Gastroesophageal sphincter (tissue), 4 donors: ENCODE results near the gene SLC23A2. TPM values are rescaled to one million over a fixed set of nuclear protein-coding genes. Genes with fewer than 3 reads are reported as not detected.

ENCODE experiments used
- ATAC-seq: fragments of 150-250 bp; one replicate; pipeline ENCODE4 v1.9.1; 2016; ENCODE audit warnings: mild to moderate bottlenecking, moderate library complexity
- H3K27ac ChIP-seq, 4 donors: fragments of 200-600 bp; sonication (generic) in 3 of 4; 1 replicate in 3 of 4; 2 replicates in 1 of 4; pipeline ENCODE4 v1.5.1; 2016 to 2019
- H3K27me3 ChIP-seq: fragments of 200-600 bp; sonication (generic); one replicate; pipeline ENCODE4 v1.5.1; 2019
- H3K36me3 ChIP-seq, 2 donors: fragments of 200-600 bp; sonication (generic); one replicate each; pipeline ENCODE4 v1.5.1; 2019; ENCODE audit warnings: control low read depth in 1 of 2
- H3K4me1 ChIP-seq, 3 donors: fragments of 200-600 bp; sonication (generic); 1 replicate in 2 of 3; 2 replicates in 1 of 3; pipeline ENCODE4 v1.5.1; 2016 to 2019; ENCODE audit warnings: control low read depth in 2 of 3
- H3K4me3 ChIP-seq, 2 donors: fragments of 200-600 bp; sonication (generic); one replicate each; pipeline ENCODE4 v1.5.1; 2019; ENCODE audit warnings: mild to moderate bottlenecking in 1 of 2, moderate library complexity in 1 of 2
- H3K9me3 ChIP-seq, 3 donors: fragments of 200-600 bp; sonication (generic); one replicate each; pipeline ENCODE4 v1.5.1; 2017 to 2019; ENCODE audit warnings: control low read depth in 2 of 3
- EP300 ChIP-seq: sonication (generic); formaldehyde crosslinking; IDR thresholded peaks from one replicate; pipeline ENCODE4 v1.6.1; 2017; ENCODE audit warnings: antibody characterized with exemption, mild to moderate bottlenecking
- POLR2A ChIP-seq, 2 donors: fragments of 450-650 bp; IDR thresholded peaks; one replicate each; pipeline ENCODE4 v1.6.1; 2017; ENCODE audit warnings: antibody characterized with exemption in 2 of 2, mild to moderate bottlenecking in 2 of 2, moderate library complexity in 1 of 2
- POLR2AphosphoS5 ChIP-seq: sonication (generic); formaldehyde crosslinking; IDR thresholded peaks from one replicate; pipeline ENCODE4 v1.6.1; 2017; ENCODE audit warnings: antibody characterized with exemption
- WGBS, 2 donors: methylation state at CpG; one replicate each; pipeline ENCODE4 v1.1.5; 2018; ENCODE audit warnings: low coverage in 1 of 2; 5-methylcytosine and 5-hydroxymethylcytosine counted together
- total RNA-seq, 4 donors: library from RNA; depleted of rRNA; stranded (reverse); fragments of >200 nt; gene quantifications; one replicate each; pipeline ENCODE4 v1.1.0, GENCODE V29; 2016
- TF ChIP-seq, protein P1 (sequence below), 4 experiments: fragments of 200-600 bp in 2 of 4; fragments of 450-650 bp in 2 of 4; sonication (generic) in 1 of 4; IDR thresholded peaks; one replicate each; pipeline ENCODE4 v1.5.1; 2017 to 2019; ENCODE audit warnings: antibody characterized with exemption in 4 of 4, mild to moderate bottlenecking in 2 of 4, moderate library complexity in 2 of 4

SLC23A2 gene
- total RNA-seq, 4 donors from 2014 or later, result 11.5 to 19.1 (median 15.1) TPM

DNA sequence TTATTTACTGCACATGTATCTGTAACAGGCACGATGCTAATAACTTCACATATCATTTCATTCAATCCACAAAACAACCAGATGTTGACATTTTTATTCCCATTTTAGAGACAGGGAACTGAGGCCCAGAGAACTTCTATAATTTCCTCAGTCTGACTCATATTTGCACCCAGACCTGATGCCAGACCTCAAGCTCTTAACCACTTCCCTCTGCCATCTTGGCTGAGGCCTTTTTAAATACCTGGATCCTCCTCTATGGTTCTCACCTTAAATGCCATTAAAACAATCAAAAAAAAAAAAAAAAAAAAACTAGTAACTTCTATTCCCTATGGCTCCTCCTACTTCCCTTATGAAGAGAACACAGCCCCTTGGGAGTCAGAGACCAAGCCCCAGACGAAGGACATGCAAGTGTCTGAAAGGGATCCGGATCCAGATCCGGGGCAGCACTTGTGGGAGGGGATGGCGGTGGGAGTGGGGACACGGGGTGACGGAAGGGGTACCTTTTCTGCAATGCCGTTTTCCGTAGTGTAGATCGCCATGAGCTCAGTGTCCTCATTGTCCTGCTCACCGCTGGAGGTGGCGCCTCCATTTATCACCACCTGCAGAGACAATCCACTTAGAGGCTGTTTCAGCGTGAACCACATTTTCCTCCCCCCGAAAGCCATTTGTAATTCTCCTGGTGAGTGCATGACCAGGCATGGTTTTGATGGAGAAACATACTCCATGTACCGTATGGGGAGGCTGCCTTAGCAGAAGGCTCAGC, 88.7 kb downstream of the SLC23A2 start:
- Histone ChIP-seq H3K4me3 (no peak overlapping the region), H3K27me3 (no peaks in the 10 kb centered on the region), H3K36me3 (peaks cover 0 to 23% of the 10 kb centered on the region in 2 donors), H3K27ac (no peak overlapping the region), H3K4me1 (peaks cover 0 to 10% (median 0%) of the 10 kb centered on the region in 3 donors), H3K9me3 (no peaks in the 10 kb centered on the region)
- no peak for ATAC-seq
- WGBS, 2 donors, result 93 to 100% methylated on average over 7 to 8 of the region's 15 CpGs
- TF ChIP-seq, protein P1, sequence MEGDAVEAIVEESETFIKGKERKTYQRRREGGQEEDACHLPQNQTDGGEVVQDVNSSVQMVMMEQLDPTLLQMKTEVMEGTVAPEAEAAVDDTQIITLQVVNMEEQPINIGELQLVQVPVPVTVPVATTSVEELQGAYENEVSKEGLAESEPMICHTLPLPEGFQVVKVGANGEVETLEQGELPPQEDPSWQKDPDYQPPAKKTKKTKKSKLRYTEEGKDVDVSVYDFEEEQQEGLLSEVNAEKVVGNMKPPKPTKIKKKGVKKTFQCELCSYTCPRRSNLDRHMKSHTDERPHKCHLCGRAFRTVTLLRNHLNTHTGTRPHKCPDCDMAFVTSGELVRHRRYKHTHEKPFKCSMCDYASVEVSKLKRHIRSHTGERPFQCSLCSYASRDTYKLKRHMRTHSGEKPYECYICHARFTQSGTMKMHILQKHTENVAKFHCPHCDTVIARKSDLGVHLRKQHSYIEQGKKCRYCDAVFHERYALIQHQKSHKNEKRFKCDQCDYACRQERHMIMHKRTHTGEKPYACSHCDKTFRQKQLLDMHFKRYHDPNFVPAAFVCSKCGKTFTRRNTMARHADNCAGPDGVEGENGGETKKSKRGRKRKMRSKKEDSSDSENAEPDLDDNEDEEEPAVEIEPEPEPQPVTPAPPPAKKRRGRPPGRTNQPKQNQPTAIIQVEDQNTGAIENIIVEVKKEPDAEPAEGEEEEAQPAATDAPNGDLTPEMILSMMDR (IDR thresholded peaks at IDR 0.05), result no peak

DNA sequence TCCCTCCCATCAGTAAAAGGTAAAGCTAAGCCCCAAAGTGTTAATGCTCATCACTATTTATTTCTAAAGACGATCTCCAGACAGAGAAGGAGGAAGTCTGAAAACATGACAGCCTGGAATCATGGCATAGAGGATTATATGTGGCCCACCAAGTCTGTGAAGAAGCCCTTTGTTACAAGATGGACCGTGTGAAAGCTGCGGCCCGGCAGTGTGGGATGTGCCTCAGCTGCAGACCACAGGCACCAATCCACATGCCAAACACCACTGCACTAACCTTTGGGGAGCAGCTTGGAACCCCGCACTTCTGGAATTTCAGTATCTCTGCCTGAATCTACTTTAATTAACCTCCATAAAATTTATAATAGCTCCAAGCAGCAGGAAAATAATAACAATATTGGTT, 90.4 kb downstream of the SLC23A2 start:
- TF ChIP-seq POLR2A (IDR thresholded peaks at IDR 0.05) (no peak), EP300 (no peak), POLR2AphosphoS5 (no peak)
- TF ChIP-seq, protein P1 (IDR thresholded peaks at IDR 0.05), result no peak

GRCh38 chr20:4905613-4906012, 95.7 kb downstream of the SLC23A2 start:
- no peak for ATAC-seq
- H3K36me3 ChIP-seq, result peaks cover 0 to 24% of the 10 kb centered on the region in 2 donors
- 66 to 71% methylated on average over 4 of the region's 4 CpGs for WGBS, 2 donors
- TF ChIP-seq POLR2AphosphoS5 (no peak), POLR2A (IDR thresholded peaks at IDR 0.05) (no peak), EP300 (no peak)
- TF ChIP-seq, protein P1 (IDR thresholded peaks at IDR 0.05), result no peak
- H3K4me1 ChIP-seq, result no peaks in the 10 kb centered on the region
- H3K27ac ChIP-seq, result no peak overlapping the region
- no peaks in the 10 kb centered on the region for H3K27me3 ChIP-seq
- no peak overlapping the region for H3K4me3 ChIP-seq
- no peaks in the 10 kb centered on the region for H3K9me3 ChIP-seq

More for the DNA sequence above, 90.4 kb downstream of the SLC23A2 start:
- Histone ChIP-seq H3K4me3 (no peak overlapping the region), H3K36me3 (peaks cover 0 to 23% of the 10 kb centered on the region in 2 donors), H3K27me3 (no peaks in the 10 kb centered on the region), H3K9me3 (no peaks in the 10 kb centered on the region), H3K4me1 (no peaks in the 10 kb centered on the region), H3K27ac (no peak overlapping the region)
- ATAC-seq, result no peak
- WGBS, 2 donors, result 89 to 91% methylated on average over 4 to 5 of the region's 5 CpGs

GRCh38 chr20:4905195-4905594, 96.1 kb downstream of the SLC23A2 start:
- Histone ChIP-seq H3K4me1 (no peaks in the 10 kb centered on the region), H3K36me3 (peaks cover 0 to 23% of the 10 kb centered on the region in 2 donors), H3K27ac (no peak overlapping the region), H3K4me3 (no peak overlapping the region), H3K27me3 (no peaks in the 10 kb centered on the region), H3K9me3 (no peaks in the 10 kb centered on the region)
- TF ChIP-seq POLR2A (IDR thresholded peaks at IDR 0.05) (no peak), EP300 (no peak), POLR2AphosphoS5 (no peak)
- TF ChIP-seq, protein P1 (IDR thresholded peaks at IDR 0.05), result no peak
- ATAC-seq, result no peak
- WGBS, 2 donors, result 80 to 81% methylated on average over 4 of the region's 4 CpGs

DNA sequence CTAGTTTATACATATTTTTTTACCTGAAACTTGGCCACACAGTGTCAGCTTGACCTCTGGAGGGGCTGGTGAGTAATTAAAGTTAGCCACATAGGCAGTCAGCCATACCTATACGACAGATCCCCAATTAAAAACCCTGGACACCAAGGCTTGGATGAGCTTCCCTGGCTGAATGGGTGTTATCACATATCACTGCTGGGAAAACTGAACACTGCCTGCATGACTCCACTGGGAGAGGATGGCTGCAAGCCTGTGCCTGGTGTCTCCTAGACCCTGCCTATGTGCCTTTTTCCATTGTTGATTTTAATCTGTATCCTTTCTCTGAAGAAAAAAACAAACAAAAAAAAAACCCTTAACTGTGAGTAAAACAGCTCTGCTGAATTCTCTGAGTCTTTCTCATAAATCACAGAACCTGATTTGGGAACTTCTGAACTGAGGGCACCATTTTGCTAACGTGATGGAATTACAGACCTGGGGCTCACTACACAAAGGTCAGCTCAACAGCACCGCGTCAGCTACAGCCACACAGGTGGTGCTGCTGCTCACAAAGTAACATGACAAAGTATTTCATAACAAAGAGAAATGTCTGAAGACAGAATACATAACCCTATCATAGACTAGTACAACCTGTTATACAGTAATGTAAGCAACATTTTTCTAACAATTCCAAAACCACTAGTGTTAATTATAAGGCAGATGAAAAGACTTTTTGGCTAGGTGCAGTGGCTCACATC, 97.0 kb downstream of the SLC23A2 start:
- Histone ChIP-seq H3K27ac (no peak overlapping the region), H3K4me1 (no peaks in the 10 kb centered on the region), H3K9me3 (no peaks in the 10 kb centered on the region), H3K27me3 (no peaks in the 10 kb centered on the region), H3K4me3 (no peak overlapping the region), H3K36me3 (peaks cover 0 to 30% of the 10 kb centered on the region in 2 donors)
- TF ChIP-seq, protein P1 (IDR thresholded peaks at IDR 0.05), result no peak
- no peak for TF ChIP-seq POLR2AphosphoS5
- no peak for TF ChIP-seq EP300
- no peak for TF ChIP-seq POLR2A (IDR thresholded peaks at IDR 0.05)
- WGBS, 2 donors, result 73 to 90% methylated on average over 2 to 3 of the region's 4 CpGs
- ATAC-seq, result no peak
